Stomach (tissue), 4 donors: ENCODE measurements around the gene BHLHA15.

ENCODE experiments used
- EP300 ChIP-seq: sonication (generic); formaldehyde crosslinking; IDR thresholded peaks from one replicate; pipeline ENCODE4 v1.6.1; 2017; ENCODE audit warnings: antibody characterized with exemption
- POLR2A ChIP-seq, 4 donors: fragments of 450-650 bp; IDR thresholded peaks; one replicate each; pipeline ENCODE4 v1.6.1; 2016; ENCODE audit warnings: antibody characterized with exemption in 4 of 4, control low read depth in 2 of 4, mild to moderate bottlenecking in 1 of 4, moderate library complexity in 1 of 4
- TF ChIP-seq, protein P1 (sequence below), 7 experiments: fragments of 450-650 bp in 4 of 7; fragments of 200-600 bp in 3 of 7; sonication (generic) in 3 of 7; IDR thresholded peaks; one replicate each; pipeline ENCODE4 v1.5.1; 2016 to 2019; ENCODE audit warnings: antibody characterized with exemption in 7 of 7, control low read depth in 2 of 7, mild to moderate bottlenecking in 1 of 7

DNA sequence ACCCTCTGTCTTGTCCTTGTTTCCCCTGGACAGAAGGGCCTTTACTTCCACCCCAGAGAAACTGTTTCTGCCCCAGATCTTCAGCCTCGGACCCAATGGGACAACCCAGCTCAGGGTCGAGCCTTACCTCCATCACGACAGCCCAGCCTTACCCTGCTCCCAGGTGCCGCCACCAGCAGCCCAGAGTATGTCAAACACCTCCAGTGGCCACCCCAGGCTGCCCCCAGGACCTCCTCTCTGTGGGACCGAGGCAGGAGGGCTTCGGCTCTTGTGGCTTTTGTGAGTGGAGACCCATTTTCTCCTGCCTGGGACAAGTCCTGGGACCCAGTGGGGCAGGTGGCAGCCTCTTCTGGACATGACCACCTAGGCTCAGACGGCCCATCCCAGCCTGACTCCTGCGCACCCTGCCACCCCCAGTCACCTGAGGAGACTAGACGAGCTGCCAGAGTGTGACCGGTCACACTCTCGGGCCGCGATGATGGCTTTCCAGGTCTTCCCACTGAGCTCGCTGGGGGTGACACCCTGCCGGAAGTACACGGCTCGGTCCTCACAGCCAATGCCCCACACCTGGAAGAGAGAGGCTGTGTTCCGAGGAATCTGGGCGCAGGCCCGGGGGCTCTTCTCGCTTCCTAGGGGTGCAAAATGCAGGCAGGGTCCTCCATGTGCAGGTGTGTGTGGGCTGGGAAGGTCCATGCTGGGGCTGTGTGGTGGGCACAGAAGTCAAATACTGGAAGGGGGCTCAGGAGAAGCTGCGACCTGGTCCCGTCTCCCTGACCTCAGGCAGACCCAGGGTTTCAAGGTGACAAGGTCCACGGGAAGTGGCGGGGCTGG, 25.3 kb downstream of the BHLHA15 start:
- no peak for TF ChIP-seq POLR2A (IDR thresholded peaks at IDR 0.05)
- no peak for TF ChIP-seq EP300
- TF ChIP-seq, protein P1, sequence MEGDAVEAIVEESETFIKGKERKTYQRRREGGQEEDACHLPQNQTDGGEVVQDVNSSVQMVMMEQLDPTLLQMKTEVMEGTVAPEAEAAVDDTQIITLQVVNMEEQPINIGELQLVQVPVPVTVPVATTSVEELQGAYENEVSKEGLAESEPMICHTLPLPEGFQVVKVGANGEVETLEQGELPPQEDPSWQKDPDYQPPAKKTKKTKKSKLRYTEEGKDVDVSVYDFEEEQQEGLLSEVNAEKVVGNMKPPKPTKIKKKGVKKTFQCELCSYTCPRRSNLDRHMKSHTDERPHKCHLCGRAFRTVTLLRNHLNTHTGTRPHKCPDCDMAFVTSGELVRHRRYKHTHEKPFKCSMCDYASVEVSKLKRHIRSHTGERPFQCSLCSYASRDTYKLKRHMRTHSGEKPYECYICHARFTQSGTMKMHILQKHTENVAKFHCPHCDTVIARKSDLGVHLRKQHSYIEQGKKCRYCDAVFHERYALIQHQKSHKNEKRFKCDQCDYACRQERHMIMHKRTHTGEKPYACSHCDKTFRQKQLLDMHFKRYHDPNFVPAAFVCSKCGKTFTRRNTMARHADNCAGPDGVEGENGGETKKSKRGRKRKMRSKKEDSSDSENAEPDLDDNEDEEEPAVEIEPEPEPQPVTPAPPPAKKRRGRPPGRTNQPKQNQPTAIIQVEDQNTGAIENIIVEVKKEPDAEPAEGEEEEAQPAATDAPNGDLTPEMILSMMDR (IDR thresholded peaks at IDR 0.05) = no peak
